HG03025 (cell line): Measurements from ENCODE around the gene TMEM52.
A peak's percentile ranks its signal among the peaks of the same experiment; 100 is the strongest.
"Not testable (repeated sequence)": the region's sequence is repeated elsewhere in the genome, so short reads cannot be mapped to it uniquely, and the experiment has no call there.

ENCODE experiments used
- ATAC-seq: cut with Tn5 transposase; IDR thresholded peaks from one replicate; pipeline ENCODE4 v1.9.1; 2021; ENCODE audit warnings: mild to moderate bottlenecking, moderate library complexity; ENCODE audit not compliant: unreplicated experiment, low FRiP score

TMEM52 gene

GRCh38 chr1:1895456-1896336 is 23.4 kb downstream of the TMEM52 start:
- no peak for ATAC-seq

- ATAC-seq = no peak
These were observed 24.0 kb downstream of the TMEM52 start for GRCh38 chr1:1895060-1895418.

GRCh38 chr1:1894354-1895059 is 24.6 kb downstream of the TMEM52 start:
- ATAC-seq = no peak

- no peak for ATAC-seq
These were observed 25.1 kb downstream of the TMEM52 start for GRCh38 chr1:1893997-1894353.

DNA sequence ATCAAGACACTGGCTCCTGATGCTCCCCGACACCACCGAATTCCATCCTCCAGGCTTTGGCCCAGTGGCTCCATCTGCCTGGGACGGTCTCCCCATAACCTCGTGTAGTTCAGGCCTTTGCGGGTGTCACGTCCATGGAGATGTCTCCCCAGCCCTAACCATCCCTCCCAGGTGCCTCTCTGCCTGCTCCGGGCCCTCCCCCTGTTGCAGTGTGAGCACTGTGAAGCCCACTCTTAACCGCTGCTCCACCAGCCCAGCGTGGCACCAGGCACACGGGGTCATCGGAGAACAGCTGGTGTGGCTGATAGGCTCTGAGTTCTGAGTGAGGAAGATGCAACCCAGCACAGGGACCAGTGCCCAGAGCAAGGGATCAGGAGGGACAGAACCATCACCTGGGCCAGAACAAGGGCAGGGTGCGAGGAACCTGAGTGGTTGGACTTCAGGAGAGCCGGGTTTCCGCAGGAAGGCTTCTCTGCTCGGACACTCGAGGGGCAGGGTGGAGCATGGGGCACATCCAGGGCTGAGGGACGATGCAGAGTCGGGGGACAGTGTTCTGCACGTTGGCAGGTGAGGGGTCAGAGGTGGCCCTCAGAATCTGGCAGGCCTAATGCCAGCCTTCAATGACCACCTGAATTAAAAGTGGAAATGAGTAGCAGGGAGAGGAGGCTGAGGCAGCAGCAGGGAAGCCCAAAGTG is 25.6 kb downstream of the TMEM52 start:
- no peak for ATAC-seq

- ATAC-seq = no peak
These were observed 26.3 kb downstream of the TMEM52 start for GRCh38 chr1:1892763-1893120.

DNA sequence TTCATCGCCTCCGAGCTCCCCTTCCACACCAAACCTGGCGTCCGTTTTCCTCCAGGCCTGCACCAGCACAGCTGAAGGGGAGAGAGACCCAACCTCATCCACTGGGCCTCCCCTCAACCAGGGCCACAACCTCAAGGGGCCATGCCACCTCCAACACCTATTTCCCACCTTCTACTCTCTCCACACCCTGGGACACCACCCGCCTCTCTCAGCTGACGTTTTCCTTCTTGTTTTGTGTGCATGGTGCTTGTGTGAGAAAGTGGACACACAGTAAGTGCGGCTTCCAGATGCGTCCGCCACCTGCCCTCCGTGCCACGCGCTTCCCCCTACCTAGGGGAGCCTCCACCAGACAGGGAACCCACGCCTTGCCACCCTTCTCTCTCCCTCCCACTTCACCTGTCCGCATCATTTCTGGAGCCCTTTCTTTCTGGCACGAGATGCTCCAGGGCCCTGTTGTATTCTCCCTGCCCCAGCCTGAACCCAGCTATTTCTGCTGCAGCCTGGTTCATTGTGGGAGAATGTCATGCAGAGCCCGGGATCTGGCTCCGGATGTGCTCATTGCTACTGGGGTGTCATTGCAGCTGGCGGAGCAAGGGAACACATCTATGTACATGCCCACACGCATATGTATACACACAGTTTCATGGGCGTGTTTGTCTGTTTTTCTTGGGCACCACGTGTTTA is 26.9 kb downstream of the TMEM52 start:
- no peak for ATAC-seq

DNA sequence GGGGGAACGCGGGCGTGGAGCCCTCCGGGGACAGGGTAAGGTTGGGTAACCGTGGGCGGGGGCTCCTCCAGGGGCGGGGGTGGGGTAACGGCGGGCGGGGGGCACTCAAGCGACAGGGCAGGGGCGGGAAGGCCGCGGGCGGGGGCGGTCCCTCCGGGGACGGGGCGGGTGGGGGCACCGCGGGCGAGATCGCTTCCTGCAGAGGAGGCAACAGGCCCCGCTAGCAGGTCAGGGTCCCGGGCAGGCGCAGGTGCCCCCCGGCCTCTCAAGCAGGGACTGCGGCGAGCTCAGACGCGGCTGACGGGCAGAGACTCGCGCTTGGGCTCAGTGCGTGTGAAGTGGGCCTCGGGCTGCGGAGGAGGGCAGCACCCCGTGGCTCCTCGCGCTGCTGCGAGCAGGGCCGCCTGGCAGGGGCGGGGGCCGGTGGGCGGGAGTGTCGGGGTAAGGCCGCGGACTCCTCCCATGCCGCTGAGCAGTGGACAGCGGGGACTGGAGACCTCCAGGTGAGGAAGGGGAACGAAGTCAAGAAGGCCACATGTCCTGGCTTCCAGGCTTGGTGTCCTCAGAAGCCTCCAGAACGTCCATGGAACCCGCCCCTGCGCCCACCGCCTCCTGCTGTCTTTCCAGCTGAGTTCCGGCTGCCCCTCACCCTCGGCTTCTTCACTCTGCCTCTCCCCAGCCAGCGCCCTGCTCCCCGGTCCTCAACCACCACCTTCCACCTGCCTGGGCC is 27.6 kb downstream of the TMEM52 start:
- ATAC-seq = peak; percentile 9

DNA sequence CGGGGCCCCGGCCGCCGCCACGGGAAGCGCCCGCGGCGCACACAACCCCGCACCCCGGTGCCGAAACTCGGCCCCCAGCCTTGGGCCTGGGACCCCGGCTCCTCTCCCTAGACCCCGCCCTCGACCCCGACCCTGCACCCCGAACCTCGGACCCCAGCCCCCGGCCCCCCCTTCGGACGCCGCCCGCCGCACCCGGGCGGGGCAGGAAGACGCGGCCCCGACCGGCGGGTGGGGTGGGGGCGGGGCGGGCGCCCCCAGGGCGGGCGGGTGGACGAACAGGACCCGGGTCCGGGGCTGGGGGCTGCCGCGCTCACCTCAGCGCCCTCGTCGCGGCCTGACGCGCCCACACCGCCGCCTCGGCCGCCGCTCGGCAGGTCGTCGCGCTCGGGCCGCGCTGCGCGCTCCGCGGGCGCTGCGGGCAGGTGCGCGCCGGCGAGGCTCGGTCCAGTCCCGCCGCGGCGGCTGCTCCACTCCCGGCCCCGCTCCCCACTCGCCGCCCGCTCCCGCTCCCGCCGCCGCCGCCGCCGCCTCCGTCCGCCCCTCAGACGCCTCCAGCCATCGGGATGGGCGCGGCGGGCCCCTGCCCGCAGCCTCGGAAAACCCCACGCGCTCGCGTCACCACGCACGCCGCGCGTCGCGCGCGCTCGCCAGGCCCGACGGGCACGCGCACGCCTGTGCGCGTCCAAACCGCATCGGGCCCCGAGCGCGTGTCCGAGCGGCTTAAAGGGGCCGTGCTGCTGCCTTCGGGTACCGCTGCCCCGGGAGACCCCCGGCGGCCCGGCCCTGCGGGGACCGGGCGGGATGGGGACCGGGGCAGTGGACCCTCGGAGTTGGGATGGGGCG is 28.4 kb downstream of the TMEM52 start, which contains the start of gene GNB1:
TSS of gene GNB1 (minus strand) at position 582 of the 843 bp plus-strand sequence. CDS start 65,634 bp downstream, outside the sequence.
- ATAC-seq = peak; percentile 59

DNA sequence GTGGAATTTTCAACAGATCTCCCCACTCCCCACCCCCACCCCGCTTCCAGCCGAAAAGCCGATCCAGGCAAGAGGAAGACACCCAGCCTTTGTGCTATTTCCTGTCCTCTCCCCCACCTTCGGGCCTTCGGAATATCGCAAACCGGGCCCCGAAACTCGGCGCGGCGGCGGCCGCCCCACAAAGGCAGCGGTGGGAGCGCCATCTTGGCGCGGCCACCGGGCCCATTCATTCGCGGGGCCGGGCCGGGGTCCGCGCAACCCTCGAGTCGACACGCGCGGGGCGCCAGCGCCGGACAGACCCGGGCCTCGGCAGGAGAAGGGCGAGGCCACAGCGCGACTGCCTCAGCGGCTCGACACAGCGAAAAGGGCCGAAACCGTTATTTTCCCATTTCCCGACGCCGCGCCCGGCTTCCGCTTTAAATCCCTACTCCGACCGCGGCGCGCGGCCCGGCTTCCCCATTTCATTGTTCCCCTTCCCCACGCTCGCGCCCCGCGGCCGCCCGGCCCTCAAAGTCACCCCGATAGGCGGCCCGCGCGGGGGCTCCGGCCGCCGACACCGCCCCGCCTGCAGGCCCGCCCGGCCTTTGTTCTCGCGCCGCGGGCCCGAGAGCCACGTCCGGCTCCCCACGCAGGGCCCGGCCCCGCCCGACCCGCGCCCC is 29.1 kb downstream of the TMEM52 start:
- ATAC-seq = peak; percentile 32

DNA sequence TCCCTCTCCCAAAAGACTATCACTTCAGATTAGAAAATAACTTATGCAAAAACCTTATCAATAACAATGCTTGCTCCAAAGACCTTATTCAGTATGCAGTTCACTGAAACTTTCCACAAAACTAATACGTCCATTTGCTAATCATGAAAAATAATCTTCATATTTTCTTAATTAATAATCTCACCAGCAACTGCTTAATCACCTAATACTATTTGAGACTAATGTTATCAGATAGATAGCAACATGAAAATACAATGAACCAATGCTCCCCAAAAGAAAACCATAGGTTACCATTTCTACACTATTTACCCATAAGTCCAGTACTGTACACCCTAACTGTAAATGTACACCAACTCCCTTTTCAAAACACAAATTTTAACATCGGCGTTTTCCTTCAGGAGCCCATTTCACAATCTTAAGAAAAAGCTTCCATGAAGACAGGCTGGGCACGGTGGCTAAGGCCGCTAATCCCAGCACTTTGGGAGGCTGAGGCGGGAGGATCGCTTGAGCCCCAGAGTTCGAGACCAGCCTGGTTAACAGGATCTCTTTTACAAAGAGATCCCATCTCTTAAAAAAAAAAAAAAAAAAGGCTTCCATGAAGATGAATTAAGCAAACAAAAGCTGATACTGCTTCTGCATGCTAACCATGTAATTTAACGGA is 29.9 kb downstream of the TMEM52 start:
- no peak for ATAC-seq

- ATAC-seq = not testable (repeated sequence)
These were observed 35.2 kb downstream of the TMEM52 start for GRCh38 chr1:1883890-1884289.

DNA sequence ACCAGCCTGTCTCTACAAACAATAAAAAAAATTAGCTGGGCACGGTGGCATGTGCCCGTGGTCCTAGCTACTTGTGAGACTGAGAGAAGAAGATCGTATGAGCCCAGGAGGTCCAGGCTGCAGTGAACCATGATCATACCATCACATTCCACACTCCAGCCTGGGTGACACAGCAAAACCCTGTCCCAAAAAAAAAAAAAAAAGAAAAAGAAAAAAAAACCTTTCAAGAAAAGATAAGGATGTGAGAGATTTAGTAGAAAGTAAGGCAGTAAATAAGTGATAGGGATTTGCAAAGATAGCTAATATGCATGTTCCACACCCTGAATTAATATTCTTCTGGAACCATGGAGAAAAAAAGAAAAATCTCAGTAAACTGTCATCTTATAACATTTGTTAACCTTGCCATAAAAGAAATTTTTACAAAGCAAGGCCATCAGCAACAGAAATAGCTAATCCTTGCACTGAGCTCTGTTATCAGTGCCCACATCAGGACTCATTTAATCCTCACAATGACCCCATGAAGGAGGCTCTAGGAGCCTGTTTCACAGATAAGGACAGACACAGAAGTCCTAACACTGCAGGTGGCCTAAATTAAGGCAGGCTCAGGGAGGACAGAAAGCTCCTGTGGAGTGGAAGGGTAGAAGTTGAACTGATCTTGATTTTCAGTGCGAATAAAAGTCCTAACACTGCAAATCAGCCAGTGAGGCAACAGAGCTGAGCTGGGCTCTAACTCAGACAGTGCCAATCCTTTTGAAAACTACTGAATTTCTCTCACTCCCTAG is 35.8 kb downstream of the TMEM52 start:
- ATAC-seq = no peak

DNA sequence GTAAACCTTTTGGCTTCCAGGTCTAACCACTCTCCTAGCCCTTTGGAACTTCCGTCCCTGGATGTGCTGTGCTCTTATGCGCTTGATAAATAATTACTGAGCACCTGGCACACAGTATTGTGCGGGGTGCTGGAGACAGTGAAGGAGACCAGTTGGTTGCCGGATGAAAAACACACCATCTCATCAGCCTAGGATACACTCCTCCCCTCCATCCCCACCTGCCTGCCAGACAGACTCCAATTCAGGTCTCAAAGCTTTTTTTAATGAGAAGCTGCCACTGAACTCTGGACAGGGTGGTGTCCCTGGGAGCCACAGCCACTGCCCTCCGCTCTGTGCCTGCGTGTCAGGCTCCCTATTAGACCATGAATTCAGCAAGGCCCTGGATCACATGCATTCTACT is 37.4 kb downstream of the TMEM52 start:
- ATAC-seq = no peak

DNA sequence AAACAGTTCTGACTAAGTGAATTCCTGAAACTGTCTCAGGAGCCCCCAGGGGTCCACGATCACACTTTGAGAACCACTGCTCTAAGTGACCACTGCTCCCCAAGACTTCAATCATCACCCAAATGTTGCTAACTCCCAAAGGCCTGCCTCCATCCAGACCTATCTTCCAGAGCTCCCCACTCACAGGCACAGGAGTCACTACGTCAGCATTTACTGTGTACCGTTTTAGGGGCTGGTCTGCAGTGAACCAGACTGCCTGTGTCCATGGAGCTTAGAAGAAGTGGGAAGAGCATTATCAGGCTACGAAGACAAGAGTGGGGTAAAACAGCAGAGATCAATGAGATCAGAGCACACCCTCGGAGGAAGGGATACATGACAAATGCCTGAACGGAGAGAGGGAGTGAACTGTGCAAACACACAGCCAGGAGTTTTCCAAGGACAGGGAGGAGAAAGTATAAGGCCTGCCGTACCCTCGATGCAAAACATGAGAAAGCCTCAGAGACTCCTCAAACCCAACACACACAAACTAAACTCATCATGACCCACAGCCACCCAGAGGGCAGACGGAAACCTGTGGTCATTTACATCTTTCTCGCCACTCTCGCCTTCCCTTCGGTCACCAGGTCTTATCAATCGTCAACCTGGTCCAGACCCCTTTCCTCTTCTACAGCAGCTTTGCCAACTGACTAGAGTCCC is 38.3 kb downstream of the TMEM52 start:
- ATAC-seq = no peak

DNA sequence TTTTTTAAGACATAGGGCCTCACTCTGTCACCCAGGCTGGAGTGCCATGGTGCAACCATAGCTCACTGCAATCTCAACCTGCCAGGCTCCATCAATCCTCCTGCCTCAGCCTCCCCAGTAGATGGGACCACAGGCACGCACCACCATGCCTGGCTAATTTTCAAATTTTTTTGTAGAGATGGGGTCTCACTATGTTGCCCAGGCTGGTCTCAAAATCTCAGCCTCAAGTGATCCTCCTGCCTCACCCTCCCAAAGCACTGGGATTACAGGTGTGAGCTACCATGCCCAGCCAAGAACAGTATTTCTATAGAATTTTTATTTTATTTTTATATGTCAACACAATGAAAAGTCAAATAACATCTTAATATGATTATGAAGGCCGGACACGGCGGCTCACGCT is 39.1 kb downstream of the TMEM52 start:
- ATAC-seq = no peak
